ENCODE measurements around the gene NBL1. TPM values are rescaled to one million over a fixed set of nuclear protein-coding genes. Genes with fewer than 3 reads are reported as not detected.
"Not testable (repeated sequence)": the region's sequence is repeated elsewhere in the genome, so short reads cannot be mapped to it uniquely, and the experiment has no call there.

NBL1 gene
- polyA plus RNA-seq, 1 experiment: 171 TPM

GRCh38 chr1:19622204-19622603 is 21.9 kb upstream of the NBL1 start:
- Histone ChIP-seq H3K36me3 (ENCODE audit: control insufficient read depth, insufficient read depth, low read length) (peaks cover 7% of the 10 kb centered on the region), H3K27me3 (ENCODE audit: control insufficient read depth, insufficient read depth, low read length) (no peaks in the 10 kb centered on the region), H3K4me3 (ENCODE audit: low read depth, low read length) (no peak overlapping the region)
- POLR2A ChIA-PET: no interaction called here
- no peak for TF ChIP-seq CTCF (IDR thresholded peaks at IDR 0.05; ENCODE audit: insufficient read depth, low read depth, low read length)
- CTCF ChIA-PET: no interaction called here
- no peak for DNase-seq (ENCODE audit: low read depth)

GRCh38 chr1:19623523-19623922 is 20.6 kb upstream of the NBL1 start:
- Histone ChIP-seq H3K4me3 (ENCODE audit: low read depth, low read length) (no peak overlapping the region), H3K27me3 (ENCODE audit: control insufficient read depth, insufficient read depth, low read length) (no peaks in the 10 kb centered on the region), H3K36me3 (ENCODE audit: control insufficient read depth, insufficient read depth, low read length) (peaks cover 13% of the 10 kb centered on the region)
- TF ChIP-seq CTCF (IDR thresholded peaks at IDR 0.05; ENCODE audit: insufficient read depth, low read depth, low read length): no peak
- ChIA-PET CTCF (no interaction called here), POLR2A (no interaction called here)
- DNase-seq (ENCODE audit: low read depth): no peak

- H3K36me3 ChIP-seq (ENCODE audit: control insufficient read depth, insufficient read depth, low read length): peaks cover 13% of the 10 kb centered on the region
- ChIA-PET POLR2A (no interaction called here), CTCF (no interaction called here)
- no peak overlapping the region for H3K4me3 ChIP-seq (ENCODE audit: low read depth, low read length)
- TF ChIP-seq CTCF (IDR thresholded peaks at IDR 0.05; ENCODE audit: insufficient read depth, low read depth, low read length): no peak
- no peak for DNase-seq (ENCODE audit: low read depth)
- no peaks in the 10 kb centered on the region for H3K27me3 ChIP-seq (ENCODE audit: control insufficient read depth, insufficient read depth, low read length)
Measured at GRCh38 chr1:19625291-19625937, 18.7 kb upstream of the NBL1 start.

- Histone ChIP-seq H3K27me3 (ENCODE audit: control insufficient read depth, insufficient read depth, low read length) (no peaks in the 10 kb centered on the region), H3K4me3 (ENCODE audit: low read depth, low read length) (no peak overlapping the region), H3K36me3 (ENCODE audit: control insufficient read depth, insufficient read depth, low read length) (peaks cover 12% of the 10 kb centered on the region)
- ChIA-PET CTCF (interaction anchor here (0.6 to 1.0 kb wide), 2 partner anchors 14 to 284 kb away, joined by 3 read pairs; no protein-coding TSS in a partner anchor), POLR2A (no interaction called here)
- no peak for DNase-seq (ENCODE audit: low read depth)
- TF ChIP-seq CTCF (IDR thresholded peaks at IDR 0.05; ENCODE audit: insufficient read depth, low read depth, low read length): no peak
Measured at GRCh38 chr1:19628879-19629278, 15.2 kb upstream of the NBL1 start.

GRCh38 chr1:19629357-19629756 is 14.8 kb upstream of the NBL1 start:
- ChIA-PET CTCF (interaction anchor here (0.6 to 1.0 kb wide), 2 partner anchors 14 to 285 kb away, joined by 3 read pairs; no protein-coding TSS in a partner anchor), POLR2A (no interaction called here)
- Histone ChIP-seq H3K36me3 (ENCODE audit: control insufficient read depth, insufficient read depth, low read length) (peaks cover 11% of the 10 kb centered on the region), H3K27me3 (ENCODE audit: control insufficient read depth, insufficient read depth, low read length) (no peaks in the 10 kb centered on the region), H3K4me3 (ENCODE audit: low read depth, low read length) (no peak overlapping the region)
- no peak for DNase-seq (ENCODE audit: low read depth)
- TF ChIP-seq CTCF (IDR thresholded peaks at IDR 0.05; ENCODE audit: insufficient read depth, low read depth, low read length): no peak

GRCh38 chr1:19630192-19630591 is 13.9 kb upstream of the NBL1 start:
- POLR2A ChIA-PET; H3K36me3 ChIP-seq (ENCODE audit: control insufficient read depth, insufficient read depth, low read length); H3K4me3 ChIP-seq (ENCODE audit: low read depth, low read length); DNase-seq (ENCODE audit: low read depth); H3K27me3 ChIP-seq (ENCODE audit: control insufficient read depth, insufficient read depth, low read length): not testable (repeated sequence)
- CTCF ChIA-PET: interaction anchor here (0.9 kb wide), 1 partner anchor 232 kb away, joined by 4 read pairs; no protein-coding TSS in a partner anchor
